Mesendoderm (in vitro differentiated cells): ENCODE data around the gene STRN3.
"Not testable (repeated sequence)": the region's sequence is repeated elsewhere in the genome, so short reads cannot be mapped to it uniquely, and the experiment has no call there.

Experiments used
- DNase-seq: peaks from one replicate; pipeline ENCODE4 v3.0.0; 2013
- H2AK5ac ChIP-seq: 2 replicates; pipeline ENCODE4 v1.6.1; 2013; ENCODE audit warnings: low read length, inconsistent platforms
- H2BK120ac ChIP-seq: 2 replicates; pipeline ENCODE4 v1.6.1; 2013; ENCODE audit warnings: low read depth, mild to moderate bottlenecking, low read length, moderate library complexity, mixed read lengths
- H2BK15ac ChIP-seq: replicated peaks from 2 replicates; pipeline ENCODE4 v1.6.1; 2013; ENCODE audit warnings: low read depth, mild to moderate bottlenecking, moderate library complexity
- H2BK5ac ChIP-seq: 2 replicates; pipeline ENCODE4 v1.6.1; 2013; ENCODE audit warnings: low read length, inconsistent platforms
- H3K18ac ChIP-seq: 2 replicates; pipeline ENCODE4 v1.6.1; 2013; ENCODE audit warnings: mild to moderate bottlenecking, low read length, mixed read lengths
- H3K23ac ChIP-seq: one replicate; pipeline ENCODE4 v1.6.1; 2013; ENCODE audit warnings: low read length
- H3K27ac ChIP-seq: 2 replicates; pipeline ENCODE4 v1.5.1; 2013; ENCODE audit warnings: low read depth, mild to moderate bottlenecking, inconsistent platforms, low read length, moderate library complexity
- H3K27me3 ChIP-seq: 2 replicates; pipeline ENCODE4 v1.6.1; 2013; ENCODE audit warnings: low read length, control low read depth, mild to moderate bottlenecking, inconsistent platforms; ENCODE audit not compliant: insufficient read depth, poor library complexity
- H3K36me3 ChIP-seq: 2 replicates; pipeline ENCODE4 v1.6.1; 2013; ENCODE audit warnings: low read length, inconsistent platforms; ENCODE audit not compliant: control insufficient read depth, insufficient read depth
- H3K4ac ChIP-seq: one replicate; pipeline ENCODE4 v1.6.1; 2013; ENCODE audit warnings: low read depth, mild to moderate bottlenecking, low read length, moderate library complexity
- H3K4me1 ChIP-seq: 2 replicates; pipeline ENCODE4 v1.6.1; 2013; ENCODE audit warnings: low read depth, low read length, inconsistent platforms; ENCODE audit not compliant: control insufficient read depth
- H3K4me2 ChIP-seq: 2 replicates; pipeline ENCODE4 v1.6.1; 2013; ENCODE audit warnings: low read length
- H3K4me3 ChIP-seq: 2 replicates; pipeline ENCODE4 v1.5.1; 2013; ENCODE audit warnings: mild to moderate bottlenecking, low read length
- H3K56ac ChIP-seq: one replicate; pipeline ENCODE4 v1.6.1; 2013; ENCODE audit warnings: low read length
- H3K79me1 ChIP-seq: 2 replicates; pipeline ENCODE4 v1.6.1; 2013; ENCODE audit warnings: low read length, inconsistent platforms
- H3K79me2 ChIP-seq: 2 replicates; pipeline ENCODE4 v1.6.1; 2013; ENCODE audit warnings: mild to moderate bottlenecking, low read length; ENCODE audit not compliant: control insufficient read depth, insufficient read depth
- H3K9ac ChIP-seq: 2 replicates; pipeline ENCODE4 v1.6.1; 2013; ENCODE audit warnings: low read length, inconsistent platforms
- H4K5ac ChIP-seq: one replicate; pipeline ENCODE4 v1.6.1; 2013; ENCODE audit warnings: low read length
- H4K8ac ChIP-seq: one replicate; pipeline ENCODE4 v1.6.1; 2013; ENCODE audit warnings: low read depth, mild to moderate bottlenecking, control low read depth, low read length, moderate library complexity
- WGBS: extraction: QIAGEN DNeasy Blood & Tissue Kit; methylation state at CpG from one replicate; pipeline ENCODE4 v1.1.7; 2013; ENCODE audit warnings: low lambda C conversion rate, missing lambda C conversion rate; ENCODE audit not compliant: insufficient coverage; ENCODE audit errors: extremely low coverage; 5-methylcytosine and 5-hydroxymethylcytosine counted together

Gene STRN3

GRCh38 chr14:31042893-31043292, 16.7 kb upstream of the STRN3 start:
- H3K36me3 ChIP-seq, H4K5ac ChIP-seq, H3K23ac ChIP-seq, H2BK5ac ChIP-seq, H3K79me2 ChIP-seq, H3K4me3 ChIP-seq, H3K56ac ChIP-seq, H4K8ac ChIP-seq, H2BK120ac ChIP-seq, H3K79me1 ChIP-seq, H2AK5ac ChIP-seq, H3K4ac ChIP-seq, H3K27me3 ChIP-seq, H3K4me1 ChIP-seq, DNase-seq, H3K27ac ChIP-seq, H2BK15ac ChIP-seq, H3K4me2 ChIP-seq, H3K9ac ChIP-seq: not testable (repeated sequence)
- WGBS, result no CpG with 5 or more reads among the region's 10 CpGs
- peak overlapping the region; percentile 39 for H3K18ac ChIP-seq

DNA sequence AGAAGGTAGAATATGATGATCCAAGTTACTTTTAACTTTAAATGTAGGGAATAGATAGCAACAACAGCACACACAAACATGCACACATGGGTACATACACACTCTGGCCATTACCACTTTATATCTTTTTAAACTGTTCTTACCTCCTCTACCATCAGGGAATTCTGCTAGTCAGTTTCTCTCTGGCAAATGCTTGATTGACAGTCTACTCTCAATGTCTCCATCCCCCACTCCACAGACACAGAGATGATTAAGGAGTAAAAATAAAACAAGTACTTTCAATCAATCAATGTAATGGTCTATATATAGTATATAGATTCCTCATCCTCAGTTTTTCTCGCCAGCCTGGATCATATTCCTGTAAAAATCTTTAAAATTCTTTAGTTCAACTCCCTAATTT, 16.1 kb upstream of the STRN3 start:
- no peaks in the 10 kb centered on the region for H3K36me3 ChIP-seq
- H4K5ac ChIP-seq, result no peak overlapping the region
- H2AK5ac ChIP-seq, result no peak overlapping the region
- H3K4me2 ChIP-seq, result no peak overlapping the region
- no peaks in the 10 kb centered on the region for H3K27me3 ChIP-seq
- H3K4me3 ChIP-seq, result no peak overlapping the region
- no peak overlapping the region for H4K8ac ChIP-seq
- no peak overlapping the region for H3K9ac ChIP-seq
- no peaks in the 10 kb centered on the region for H3K79me2 ChIP-seq
- no peak overlapping the region for H3K23ac ChIP-seq
- no peak overlapping the region for H2BK120ac ChIP-seq
- no peak overlapping the region for H3K18ac ChIP-seq
- H3K79me1 ChIP-seq, result no peaks in the 10 kb centered on the region
- peaks cover 2% of the 10 kb centered on the region for H3K4me1 ChIP-seq
- WGBS, result no CpG with 5 or more reads among the region's 1 CpG
- H3K56ac ChIP-seq, result peak overlapping the region; percentile 47
- H3K27ac ChIP-seq, result no peak overlapping the region
- H3K4ac ChIP-seq, result no peak overlapping the region
- H2BK5ac ChIP-seq, result no peak overlapping the region
- H2BK15ac ChIP-seq, result no peak overlapping the region
- no peak for DNase-seq

- no peak overlapping the region for H4K8ac ChIP-seq
- no peak overlapping the region for H3K56ac ChIP-seq
- H3K4me1 ChIP-seq, result peaks cover 2% of the 10 kb centered on the region
- H2BK15ac ChIP-seq, result no peak overlapping the region
- no peak overlapping the region for H4K5ac ChIP-seq
- H3K18ac ChIP-seq, result no peak overlapping the region
- no peaks in the 10 kb centered on the region for H3K79me2 ChIP-seq
- no peak overlapping the region for H2AK5ac ChIP-seq
- no peak overlapping the region for H2BK5ac ChIP-seq
- no peak overlapping the region for H3K9ac ChIP-seq
- no peak overlapping the region for H2BK120ac ChIP-seq
- no peak overlapping the region for H3K23ac ChIP-seq
- DNase-seq, result peak; percentile 84
- peak overlapping the region; percentile 18 for H3K27ac ChIP-seq
- H3K4me3 ChIP-seq, result no peak overlapping the region
- H3K27me3 ChIP-seq, result no peaks in the 10 kb centered on the region
- H3K36me3 ChIP-seq, result no peaks in the 10 kb centered on the region
- H3K4me2 ChIP-seq, result no peak overlapping the region
- WGBS, result no CpG with 5 or more reads among the region's 3 CpGs
- H3K79me1 ChIP-seq, result no peaks in the 10 kb centered on the region
- H3K4ac ChIP-seq, result peak overlapping the region; percentile 31
These were observed 12.5 kb upstream of the STRN3 start for GRCh38 chr14:31038521-31039166.

- no peak overlapping the region for H3K9ac ChIP-seq
- WGBS, result no CpG with 5 or more reads among the region's 1 CpG
These were observed 11.6 kb upstream of the STRN3 start for GRCh38 chr14:31037709-31038221.

GRCh38 chr14:31036552-31036951, 10.4 kb upstream of the STRN3 start:
- no CpG with 5 or more reads among the region's 4 CpGs for WGBS
- Histone ChIP-seq H2BK5ac (no peak overlapping the region), H3K18ac (no peak overlapping the region), H3K23ac (no peak overlapping the region), H2BK120ac (no peak overlapping the region), H3K79me2 (no peaks in the 10 kb centered on the region), H3K56ac (no peak overlapping the region), H3K79me1 (no peaks in the 10 kb centered on the region), H3K4ac (no peak overlapping the region), H2BK15ac (no peak overlapping the region), H4K5ac (no peak overlapping the region), H2AK5ac (no peak overlapping the region), H3K27ac (no peak overlapping the region), H3K4me1 (no peaks in the 10 kb centered on the region), H3K4me2 (no peak overlapping the region), H4K8ac (no peak overlapping the region), H3K36me3 (no peaks in the 10 kb centered on the region), H3K9ac (no peak overlapping the region), H3K4me3 (no peak overlapping the region), H3K27me3 (no peaks in the 10 kb centered on the region)
- peak; percentile 16 for DNase-seq

More at GRCh38 chr14:31037709-31038221, 11.6 kb upstream of the STRN3 start:
- Histone ChIP-seq H3K4me2 (no peak overlapping the region), H2BK5ac (no peak overlapping the region), H3K4me3 (no peak overlapping the region), H3K27ac (no peak overlapping the region), H3K4me1 (no peaks in the 10 kb centered on the region), H3K18ac (peak overlapping the region; percentile 31), H3K36me3 (no peaks in the 10 kb centered on the region), H3K23ac (no peak overlapping the region), H3K4ac (no peak overlapping the region), H3K79me1 (no peaks in the 10 kb centered on the region), H3K27me3 (no peaks in the 10 kb centered on the region), H2BK120ac (no peak overlapping the region), H3K79me2 (no peaks in the 10 kb centered on the region), H2BK15ac (peak overlapping the region; percentile 8), H4K5ac (no peak overlapping the region), H3K56ac (no peak overlapping the region), H2AK5ac (no peak overlapping the region), H4K8ac (peak overlapping the region; percentile 65)
- DNase-seq, result no peak

GRCh38 chr14:31030469-31030868, 4.3 kb upstream of the STRN3 start:
- H3K4me2 ChIP-seq, result no peak overlapping the region
- peaks cover 4% of the 10 kb centered on the region for H3K79me2 ChIP-seq
- WGBS, result no CpG with 5 or more reads among the region's 5 CpGs
- no peak overlapping the region for H2AK5ac ChIP-seq
- peak overlapping the region; percentile 41 for H4K8ac ChIP-seq
- H3K23ac ChIP-seq, result no peak overlapping the region
- DNase-seq, result peak; percentile 7
- H3K56ac ChIP-seq, result no peak overlapping the region
- peak overlapping the region; percentile 68 for H3K4ac ChIP-seq
- no peak overlapping the region for H3K4me3 ChIP-seq
- no peak overlapping the region for H4K5ac ChIP-seq
- peak overlapping the region; percentile 5 for H3K18ac ChIP-seq
- no peaks in the 10 kb centered on the region for H3K27me3 ChIP-seq
- no peak overlapping the region for H3K27ac ChIP-seq
- H2BK120ac ChIP-seq, result peak overlapping the region; percentile 45
- no peaks in the 10 kb centered on the region for H3K79me1 ChIP-seq
- no peak overlapping the region for H3K9ac ChIP-seq
- peak overlapping the region; percentile 92 for H2BK15ac ChIP-seq
- H3K36me3 ChIP-seq, result no peaks in the 10 kb centered on the region
- peaks cover 6% of the 10 kb centered on the region for H3K4me1 ChIP-seq
- peak overlapping the region; percentile 12 for H2BK5ac ChIP-seq
